Left forelimb (tissue), 1 donor: ENCODE data around the gene MRPL51.
"Not testable (repeated sequence)": the region's sequence is repeated elsewhere in the genome, so short reads cannot be mapped to it uniquely, and the experiment has no call there.

Experiments used
- DNase-seq: peaks from one replicate; pipeline ENCODE4 v3.0.0-alpha.2; 2018; ENCODE audit warnings: low spot score

The MRPL51 gene

DNA sequence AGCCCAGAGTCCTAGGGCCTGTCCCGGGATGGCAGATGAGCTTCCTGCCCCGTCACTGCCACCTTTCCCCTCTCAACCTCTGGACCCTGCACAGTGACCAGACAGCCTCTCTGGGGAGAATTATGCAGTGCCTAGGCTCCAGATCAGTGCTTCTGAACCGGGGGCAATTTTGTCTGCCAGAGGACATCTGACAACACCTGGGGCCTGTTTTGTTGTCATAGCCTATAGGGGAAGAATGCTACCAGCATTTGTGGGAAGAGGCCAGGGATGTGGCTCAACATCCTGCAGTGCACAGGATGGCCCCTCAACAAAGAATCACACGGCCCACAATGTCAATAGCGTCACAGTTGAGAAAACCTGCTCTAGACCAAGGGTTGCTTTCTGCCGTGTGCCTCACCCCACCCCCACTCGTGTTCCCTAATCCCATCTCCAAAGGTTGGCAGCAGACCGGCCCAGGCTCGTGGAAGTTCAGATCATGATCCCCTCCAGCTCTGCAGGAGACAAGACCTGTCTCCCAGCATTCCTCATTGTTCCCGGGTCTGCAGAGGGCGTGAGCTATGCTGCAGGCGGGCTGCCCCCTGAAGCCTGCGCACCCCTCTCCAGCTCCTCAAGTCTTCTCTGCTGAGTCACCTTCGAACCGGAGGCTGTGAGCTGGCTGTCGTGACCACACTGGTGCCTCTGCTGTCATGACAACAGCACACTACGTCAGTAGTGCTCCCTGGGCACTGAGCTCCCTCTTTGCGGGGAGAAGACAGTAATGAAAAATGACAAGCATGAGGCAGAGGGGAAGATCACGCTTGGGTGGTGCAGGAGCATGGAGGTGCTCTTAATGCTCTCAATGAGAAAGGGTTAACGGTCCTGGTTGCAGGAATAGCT lies 39.2 kb upstream of the MRPL51 start:
- DNase-seq: no peak

DNA sequence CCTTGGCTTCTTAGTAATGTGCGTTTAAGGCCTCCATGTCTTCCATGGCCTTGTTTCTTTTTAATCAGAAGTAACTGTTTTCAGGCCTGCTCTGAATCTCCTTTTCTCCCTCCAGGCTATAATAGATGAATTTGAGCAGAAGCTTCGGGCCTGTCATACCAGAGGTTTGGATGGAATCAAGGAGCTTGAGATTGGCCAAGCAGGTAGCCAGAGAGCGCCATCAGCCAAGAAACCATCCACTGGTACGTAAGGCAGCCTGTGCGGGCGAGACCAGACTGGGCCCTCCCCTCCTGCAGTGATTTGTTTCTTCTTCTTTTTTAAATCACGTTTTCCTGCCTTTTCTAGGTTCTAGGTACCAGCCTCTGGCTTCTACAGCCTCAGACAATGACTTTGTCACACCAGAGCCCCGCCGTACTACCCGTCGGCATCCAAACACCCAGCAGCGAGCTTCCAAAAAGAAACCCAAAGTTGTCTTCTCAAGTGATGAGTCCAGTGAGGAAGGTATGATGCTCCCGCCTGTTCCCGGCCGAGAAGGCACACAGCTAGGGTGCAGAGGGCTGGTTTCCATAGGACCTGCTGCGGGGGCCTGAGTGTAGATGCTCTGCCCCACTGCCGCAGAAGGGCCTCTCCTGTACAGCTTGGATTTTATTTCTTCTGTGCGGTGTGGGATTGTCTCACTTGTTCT lies 37.7 kb upstream of the MRPL51 start:
- DNase-seq: no peak

DNA sequence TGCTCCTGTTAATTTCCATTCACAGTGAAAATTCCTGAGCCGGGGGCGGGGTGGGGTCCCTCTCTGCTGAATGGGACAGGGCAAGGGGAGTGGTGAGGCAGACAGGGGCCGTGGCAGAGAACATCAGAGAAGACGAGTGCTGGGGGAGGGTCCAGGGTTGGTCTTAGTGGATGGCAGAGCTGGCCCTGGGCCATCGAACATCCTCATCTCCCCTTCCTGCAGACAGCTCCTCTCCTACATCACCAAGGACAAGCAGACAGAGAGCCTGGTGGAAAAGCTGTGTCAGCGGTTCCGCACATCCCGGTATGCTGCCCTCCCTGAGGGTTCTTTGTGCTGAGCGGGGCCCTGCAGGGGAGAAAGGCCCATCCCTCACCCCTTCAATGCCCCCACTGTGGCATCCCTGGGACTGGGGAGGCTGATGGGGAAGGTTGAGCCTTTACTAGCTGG lies 36.3 kb upstream of the MRPL51 start:
- DNase-seq: no peak

DNA sequence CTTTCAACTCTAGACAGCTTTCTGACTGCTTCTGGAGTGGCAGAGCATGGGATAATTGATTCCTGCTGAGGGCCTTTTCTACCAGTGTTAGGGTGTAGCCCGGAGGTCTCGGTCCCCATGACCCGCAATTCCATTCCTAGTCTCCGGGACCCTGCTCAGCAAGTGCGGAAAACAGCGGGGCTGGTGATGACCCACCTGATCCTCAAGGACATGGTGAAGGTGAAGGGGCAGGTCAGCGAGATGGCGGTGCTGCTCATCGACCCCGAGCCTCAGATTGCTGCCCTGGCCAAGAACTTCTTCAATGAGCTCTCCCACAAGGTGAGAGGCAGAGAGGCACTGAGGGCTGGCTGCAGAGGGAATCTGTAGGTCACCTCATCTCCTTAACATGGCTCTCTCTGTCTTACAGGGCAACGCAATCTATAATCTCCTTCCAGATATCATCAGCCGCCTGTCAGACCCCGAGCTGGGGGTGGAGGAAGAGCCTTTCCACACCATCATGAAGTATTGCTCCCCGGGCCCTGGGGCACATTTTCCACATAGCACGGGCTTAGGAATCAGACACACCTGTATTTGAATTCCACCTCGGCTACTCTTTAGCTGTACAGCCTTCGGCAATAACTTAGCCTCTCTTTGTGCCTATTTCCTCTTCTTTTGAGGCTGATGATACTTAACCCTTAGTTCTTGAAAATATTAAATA lies 35.6 kb upstream of the MRPL51 start:
- DNase-seq: no peak

DNA sequence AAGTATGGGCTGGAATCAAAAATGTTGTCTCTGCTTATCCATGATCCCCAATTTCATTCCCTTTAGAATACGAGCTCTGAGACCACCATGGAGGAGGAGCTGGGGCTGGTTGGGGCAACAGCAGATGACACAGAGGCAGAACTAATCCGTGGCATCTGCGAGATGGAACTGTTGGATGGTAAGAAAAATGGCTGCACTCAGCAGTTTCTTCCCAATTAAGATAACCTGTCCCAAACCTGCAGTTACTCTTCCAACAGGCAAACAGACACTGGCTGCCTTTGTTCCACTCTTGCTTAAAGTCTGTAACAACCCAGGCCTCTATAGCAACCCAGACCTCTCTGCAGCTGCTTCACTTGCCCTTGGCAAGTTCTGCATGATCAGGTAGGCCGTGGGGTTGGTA lies 34.6 kb upstream of the MRPL51 start:
- no peak for DNase-seq

DNA sequence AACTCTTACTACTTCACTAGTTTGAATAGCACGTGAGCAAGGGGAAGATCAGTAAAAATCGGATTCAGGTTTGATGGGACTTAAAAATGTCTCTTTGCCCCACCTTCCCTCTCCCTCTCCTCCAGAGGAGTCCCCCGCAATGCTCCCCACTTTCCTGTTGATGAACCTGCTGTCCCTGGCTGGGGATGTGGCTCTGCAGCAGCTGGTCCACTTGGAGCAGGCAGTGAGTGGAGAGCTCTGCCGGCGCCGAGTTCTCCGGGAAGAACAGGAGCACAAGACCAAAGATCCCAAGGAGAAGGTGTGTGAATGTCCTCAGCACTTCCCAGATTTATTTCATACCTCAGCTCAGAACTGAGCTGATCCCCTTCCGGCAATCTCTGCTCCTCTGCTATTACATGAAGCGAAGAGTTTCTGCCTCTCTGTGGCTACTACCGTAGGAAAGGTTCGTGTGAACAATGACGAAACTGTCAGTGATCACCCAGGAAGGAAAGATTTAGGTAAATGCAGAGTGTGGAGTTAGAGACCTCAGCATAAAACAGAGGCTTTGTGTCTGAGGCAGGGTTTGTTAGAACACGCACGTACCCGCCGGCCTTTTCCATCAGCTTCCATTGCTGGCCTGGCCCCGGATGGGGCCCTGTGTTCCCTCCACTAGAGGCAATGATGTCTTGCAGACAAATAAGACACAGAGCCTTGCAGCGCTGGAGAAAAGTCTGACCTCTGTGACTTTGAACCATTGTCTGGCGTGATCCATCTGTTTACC lies 33.9 kb upstream of the MRPL51 start:
- DNase-seq: no peak

DNA sequence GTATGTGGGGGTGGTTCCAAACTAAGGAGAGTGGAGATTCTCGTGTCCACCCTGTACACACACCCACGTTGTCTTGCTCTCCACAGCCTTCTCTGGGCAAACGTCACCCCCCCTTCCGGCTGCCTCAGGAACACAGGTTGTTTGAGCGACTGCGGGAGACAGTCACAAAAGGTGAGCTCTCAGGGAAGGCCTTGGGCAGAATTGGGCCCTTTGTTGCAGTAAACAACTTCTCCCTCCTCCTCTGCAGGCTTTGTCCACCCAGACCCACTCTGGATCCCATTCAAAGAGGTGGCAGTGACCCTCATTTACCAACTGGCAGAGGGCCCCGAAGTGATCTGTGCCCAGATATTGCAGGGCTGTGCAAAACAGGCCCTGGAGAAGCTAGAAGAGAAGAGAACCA lies 33.1 kb upstream of the MRPL51 start:
- no peak for DNase-seq

DNA sequence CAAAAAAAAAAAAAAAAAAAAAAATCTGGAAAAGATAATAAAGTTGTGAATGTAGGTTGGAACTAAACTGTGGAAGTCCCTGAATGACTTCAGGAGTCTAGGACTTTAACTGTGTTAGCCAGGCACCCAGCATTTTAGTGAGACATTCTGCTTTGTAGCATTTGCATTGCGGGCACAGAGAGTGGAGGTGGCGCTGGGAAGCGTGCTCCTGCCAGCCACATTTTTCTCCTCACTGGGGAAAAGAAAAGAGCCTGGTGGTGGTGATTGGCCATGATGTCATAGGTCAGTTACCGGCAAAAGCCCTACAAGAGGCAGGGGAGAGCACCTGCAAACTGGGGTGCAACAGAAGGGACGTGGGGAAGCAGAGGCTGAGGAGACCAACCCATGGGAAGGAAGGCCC lies 31.6 kb upstream of the MRPL51 start:
- DNase-seq: no peak

DNA sequence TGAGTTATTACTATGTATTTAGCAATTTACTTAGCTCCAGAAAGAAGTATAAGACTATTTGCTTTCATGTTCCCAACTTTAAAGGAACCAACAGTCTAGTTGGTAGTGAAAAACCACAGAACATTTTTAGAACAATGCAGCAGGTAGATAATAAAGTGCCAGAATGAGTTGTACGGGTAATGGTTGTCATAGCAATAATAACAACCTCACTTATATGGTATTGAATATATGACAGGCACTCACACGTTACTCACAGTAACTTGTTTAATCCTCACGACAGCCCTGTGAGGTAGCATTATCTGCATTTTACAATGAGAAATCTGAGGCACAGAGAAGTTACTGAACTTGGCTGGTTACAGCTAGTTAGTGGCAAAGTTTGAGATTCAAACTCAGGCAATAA lies 30.6 kb upstream of the MRPL51 start:
- DNase-seq: no peak

DNA sequence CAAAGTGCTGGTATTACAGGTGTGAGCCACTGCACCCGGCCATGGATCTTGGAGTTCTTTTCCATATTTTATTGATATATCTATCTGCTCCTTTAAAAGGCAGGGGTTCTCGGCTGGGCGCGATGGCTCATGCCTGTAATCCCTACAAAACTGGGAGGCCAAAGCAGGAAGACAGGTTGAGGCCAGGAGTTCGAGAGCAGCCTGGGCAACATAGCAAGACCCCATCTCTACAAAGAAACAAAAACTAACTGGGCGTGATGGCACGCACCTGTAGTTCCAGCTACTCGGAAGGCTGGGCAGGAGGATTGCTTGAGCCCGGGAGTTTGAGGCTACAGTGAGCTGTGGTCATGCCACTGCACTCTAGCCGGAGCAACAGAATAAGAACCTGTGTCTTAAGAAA lies 29.1 kb upstream of the MRPL51 start:
- no peak for DNase-seq

DNA sequence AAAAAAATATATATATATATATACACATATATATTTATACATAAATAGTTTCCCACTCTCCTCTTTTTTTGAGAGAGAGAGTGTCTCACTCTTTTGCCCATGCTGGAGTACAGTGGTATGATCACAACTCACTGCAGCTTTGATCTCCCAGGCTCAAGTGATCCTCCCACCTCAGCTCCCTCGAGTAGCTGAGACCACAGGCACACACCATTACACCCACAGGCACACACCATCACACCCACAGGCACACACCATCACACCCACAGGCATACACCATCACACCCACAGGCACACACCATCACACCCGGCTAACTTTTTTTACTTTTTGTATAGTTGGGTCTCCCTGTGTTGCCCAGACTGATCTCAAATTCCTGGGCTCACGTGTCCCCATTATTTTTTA lies 27.1 kb upstream of the MRPL51 start:
- no peak for DNase-seq

DNA sequence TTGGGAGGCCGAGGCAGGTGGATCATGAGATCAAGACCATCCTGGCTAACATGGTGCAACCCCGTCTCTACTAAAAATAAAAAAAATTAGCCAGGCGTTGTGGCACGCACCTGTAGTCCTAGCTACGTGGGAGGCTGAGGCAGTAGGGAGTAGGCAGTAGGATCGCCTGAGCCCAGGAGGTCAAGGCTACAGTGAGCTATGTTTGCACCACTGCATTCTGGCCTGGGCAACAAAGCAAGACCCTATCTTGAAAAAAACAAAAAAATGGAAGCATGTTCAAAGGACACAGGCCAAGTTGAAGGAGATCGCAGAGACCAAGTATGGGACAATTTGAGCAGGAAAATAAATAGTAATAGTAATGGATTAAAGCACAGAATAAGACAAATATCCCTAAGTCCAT lies 15.0 kb upstream of the MRPL51 start:
- DNase-seq: no peak

DNA sequence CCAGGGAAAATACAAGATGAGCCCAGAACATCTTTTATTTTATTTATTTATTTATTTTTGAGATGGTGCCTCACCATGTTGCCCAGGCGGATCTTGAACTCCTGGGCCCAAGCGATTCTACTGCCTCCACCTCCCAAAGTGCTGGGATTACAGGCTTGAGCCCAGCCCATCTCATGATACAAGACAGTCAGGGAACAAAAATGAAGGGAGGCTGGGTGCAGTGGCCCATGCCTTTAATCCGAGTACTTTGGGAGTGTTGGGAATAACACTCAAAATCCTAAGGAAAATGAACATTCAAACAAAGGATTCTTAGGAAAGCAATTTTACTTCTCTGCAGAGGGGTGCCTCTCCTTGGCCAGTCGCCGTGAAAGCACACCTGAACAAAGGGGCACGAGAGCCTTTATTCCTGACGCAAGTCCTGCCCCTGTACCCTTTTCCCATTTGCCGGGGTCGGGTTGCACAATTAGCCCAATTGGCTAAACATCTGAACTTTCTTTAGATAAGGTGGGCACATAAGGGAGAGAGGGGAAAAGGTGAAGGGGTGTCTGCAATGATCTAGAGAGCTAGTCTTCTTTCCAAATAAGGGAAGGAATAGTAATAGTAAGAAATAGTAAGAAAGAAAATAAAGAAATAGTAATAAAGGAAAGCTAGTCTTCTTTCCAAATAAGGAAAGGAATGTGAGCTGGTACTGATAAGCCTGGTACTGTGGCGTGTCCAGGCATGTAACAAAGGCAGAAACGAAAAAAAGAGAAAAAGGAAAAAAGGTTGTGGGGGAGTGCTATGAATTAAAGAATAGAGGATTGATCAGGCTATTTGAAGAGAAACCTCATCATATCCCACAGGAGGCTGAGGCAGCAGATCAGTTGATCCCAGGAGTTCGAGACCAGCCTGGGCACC lies 14.3 kb upstream of the MRPL51 start:
- no peak for DNase-seq

DNA sequence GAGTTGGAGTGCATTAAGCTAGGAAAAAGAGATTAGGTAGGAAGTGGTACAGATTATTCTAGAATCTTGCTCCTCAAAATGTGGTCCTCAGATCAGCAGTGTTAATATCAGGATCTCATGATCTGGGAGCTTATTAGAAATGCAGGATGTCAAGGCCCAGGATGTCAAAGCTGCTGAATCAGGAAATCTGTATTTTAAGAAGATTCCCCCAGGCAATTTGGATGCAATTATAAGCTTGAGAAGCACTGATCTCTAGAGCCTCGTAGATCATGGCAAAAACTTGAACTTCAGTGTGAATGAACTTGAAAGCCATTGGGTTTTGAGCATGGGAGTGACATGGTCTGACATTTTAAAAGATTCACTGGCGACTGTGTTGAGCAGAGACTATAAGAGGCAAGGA lies 7.4 kb upstream of the MRPL51 start:
- no peak for DNase-seq

DNA sequence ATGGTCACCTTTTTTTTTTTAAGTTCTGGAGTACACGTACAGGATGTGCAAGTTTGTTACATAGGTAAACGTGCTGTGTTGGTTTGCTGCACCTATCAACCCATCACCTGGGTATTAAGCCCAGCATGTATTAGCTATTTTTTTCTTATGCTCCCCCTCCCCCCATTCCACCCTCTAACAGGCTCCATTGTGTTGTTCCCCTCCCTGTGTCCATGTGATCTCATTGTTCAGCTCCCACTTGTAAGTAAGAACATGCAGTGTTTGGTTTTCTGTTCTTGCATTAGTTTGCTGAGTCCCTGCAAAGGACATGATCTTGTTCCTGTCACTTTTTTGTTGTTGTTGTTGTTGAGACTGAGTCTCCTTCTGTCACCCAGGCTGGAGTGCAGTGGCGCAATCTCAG lies 4.2 kb upstream of the MRPL51 start:
- not testable (repeated sequence) for DNase-seq

DNA sequence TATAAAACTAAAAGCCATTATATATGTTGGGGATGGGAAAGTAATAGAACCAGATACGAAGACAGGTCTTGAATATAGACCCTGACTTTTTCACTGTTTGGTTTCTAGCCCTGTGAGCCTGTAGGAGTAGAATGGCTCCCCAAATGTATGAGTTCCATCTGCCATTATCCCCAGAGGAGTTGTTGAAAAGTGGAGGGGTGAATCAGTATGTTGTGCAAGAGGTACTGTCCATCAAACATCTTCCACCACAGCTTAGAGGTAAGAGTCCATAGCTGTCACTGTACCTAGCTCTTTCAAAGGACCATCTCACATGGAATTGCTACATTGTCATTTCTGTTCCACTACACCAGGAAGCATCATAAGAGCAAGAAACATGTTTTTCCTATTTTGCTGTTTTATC lies 1.9 kb upstream of the MRPL51 start:
- no peak for DNase-seq

DNA sequence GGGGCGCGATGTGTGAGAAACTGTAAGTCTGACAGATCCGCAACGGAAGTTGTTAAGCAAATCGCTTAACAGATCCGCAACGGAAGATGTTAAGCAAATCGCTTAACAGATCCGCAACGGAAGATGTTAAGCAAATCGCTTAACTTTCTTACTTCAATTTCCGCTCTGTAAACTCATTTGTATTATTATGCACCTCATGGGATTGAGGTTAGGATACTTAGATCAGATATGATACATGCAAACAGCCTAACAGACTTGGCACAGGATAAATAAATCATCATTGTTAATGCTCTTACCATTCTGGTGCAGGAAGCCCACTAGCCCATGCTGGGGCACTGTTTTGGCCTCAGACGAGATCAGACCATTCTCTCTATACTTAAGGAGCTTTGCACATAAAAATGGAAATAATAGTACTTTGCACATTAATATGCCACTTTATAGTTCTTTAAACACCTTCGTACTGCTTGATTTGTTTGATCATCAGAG lies 1.2 kb upstream of the MRPL51 start:
- DNase-seq: no peak

DNA sequence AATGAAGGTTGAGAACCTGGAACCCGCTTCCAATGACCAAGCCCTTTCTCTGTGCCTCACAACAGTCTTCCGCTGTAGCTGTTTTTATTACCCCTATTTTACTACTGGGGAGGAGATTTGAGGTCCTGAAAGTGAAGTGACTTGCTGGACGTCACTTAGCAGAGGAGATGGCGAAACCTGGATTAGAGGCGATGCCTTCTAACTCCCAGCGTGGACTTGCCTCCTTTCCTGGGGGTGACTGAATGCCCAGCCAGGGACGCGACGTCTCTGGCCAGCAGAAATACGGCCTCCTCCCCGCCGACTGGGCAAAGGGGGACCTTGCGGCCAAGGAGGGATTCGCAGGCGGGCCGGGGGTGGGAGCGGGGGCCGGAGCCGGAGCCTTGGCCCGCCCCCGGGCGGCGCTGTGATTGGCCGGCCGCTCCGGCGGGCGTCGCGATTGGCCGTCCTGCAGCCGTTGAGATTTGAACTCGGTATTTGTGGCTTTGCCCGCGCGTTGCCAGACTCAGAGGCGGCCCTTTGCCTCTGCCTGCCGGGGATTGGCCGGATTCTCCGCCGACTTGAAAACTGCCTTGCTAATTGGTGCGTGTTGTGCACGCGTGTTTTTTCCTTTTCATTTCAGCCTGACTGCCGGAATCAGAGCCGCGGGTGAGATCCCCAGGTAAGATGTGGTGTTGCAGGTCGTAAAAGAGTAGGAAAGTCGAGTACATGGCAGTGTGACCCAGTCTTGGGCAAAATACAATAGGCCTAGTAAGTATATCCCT lies 615 bp upstream of the MRPL51 start, which contains the start of gene NCAPD2:
TSS of gene NCAPD2 (plus strand) at position 606 of the 761 bp plus-strand sequence. CDS start 997 bp downstream, outside the sequence.
- peak; percentile 96 for DNase-seq

DNA sequence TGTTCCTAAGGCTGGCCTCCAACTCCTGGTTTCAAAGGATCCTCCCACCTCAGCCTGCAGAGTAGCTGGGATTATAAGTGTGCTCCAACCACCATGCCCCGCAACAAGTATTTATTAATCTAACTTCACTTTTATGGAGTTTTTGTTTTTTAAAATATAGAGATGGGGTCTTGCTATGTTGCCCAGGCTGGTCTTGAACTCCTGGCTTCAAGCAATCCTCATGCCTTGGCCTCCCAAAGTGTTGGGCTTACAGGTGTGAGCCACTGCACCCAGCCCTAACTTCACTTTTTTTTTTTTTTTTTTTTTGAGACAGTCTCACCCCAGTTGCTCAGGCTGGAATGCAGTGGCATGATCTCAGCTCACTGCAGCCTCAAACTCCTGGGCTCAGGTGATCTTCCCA lies 2.4 kb downstream of the MRPL51 start:
- DNase-seq: not testable (repeated sequence)

DNA sequence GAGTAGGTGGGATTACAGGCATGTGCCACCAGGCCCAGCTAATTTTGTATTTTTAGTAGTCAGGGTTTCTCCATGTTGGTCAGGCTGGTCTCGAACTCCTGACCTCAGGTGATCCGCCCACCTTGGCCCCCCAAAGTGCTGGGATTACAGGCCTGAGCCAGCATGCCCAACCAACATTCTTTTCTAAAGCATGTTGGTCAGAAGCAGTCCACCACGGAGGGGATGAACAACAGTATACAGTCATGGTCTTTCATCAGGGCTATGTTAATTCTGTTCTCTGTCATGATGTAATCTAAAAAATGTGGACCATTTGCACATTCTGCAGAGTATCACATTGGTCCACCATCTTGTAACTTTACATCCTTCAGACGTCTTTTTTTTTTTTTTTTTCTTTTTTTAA lies 3.6 kb downstream of the MRPL51 start:
- DNase-seq: no peak
